HG02885 (cell line): ENCODE measurements around the gene MOGAT2.
A peak's percentile ranks its signal among the peaks of the same experiment; 100 is the strongest.
"Not testable (repeated sequence)": the region's sequence is repeated elsewhere in the genome, so short reads cannot be mapped to it uniquely, and the experiment has no call there.

Experiments used
- ATAC-seq: cut with Tn5 transposase; IDR thresholded peaks from one replicate; pipeline ENCODE4 v1.9.1; 2021; ENCODE audit warnings: mild to moderate bottlenecking; ENCODE audit not compliant: unreplicated experiment, poor library complexity

The MOGAT2 gene

DNA sequence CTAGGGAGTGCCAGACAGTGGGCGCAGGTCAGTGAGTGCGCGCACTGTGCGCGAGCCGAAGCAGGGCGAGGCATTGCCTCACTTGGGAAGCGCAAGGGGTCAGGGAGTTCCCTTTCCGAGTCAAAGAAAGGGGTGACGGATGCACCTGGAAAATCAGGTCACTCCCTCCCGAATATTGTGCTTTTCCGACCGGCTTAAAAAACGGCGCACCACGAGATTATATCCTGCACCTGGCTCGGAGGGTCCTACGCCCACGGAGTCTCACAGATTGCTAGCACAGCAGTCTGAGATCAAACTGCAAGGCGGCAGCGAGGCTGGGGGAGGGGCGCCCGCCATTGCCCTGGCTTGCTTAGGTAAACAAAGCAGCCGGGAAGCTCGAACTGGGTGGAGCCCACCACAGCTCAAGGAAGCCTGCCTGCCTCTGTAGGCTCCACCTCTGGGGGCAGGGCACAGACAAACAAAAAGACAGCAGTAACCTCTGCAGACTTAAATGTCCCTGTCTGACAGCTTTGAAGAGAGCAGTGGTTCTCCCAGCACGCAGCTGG lies 31.2 kb downstream of the MOGAT2 start:
- not testable (repeated sequence) for ATAC-seq

DNA sequence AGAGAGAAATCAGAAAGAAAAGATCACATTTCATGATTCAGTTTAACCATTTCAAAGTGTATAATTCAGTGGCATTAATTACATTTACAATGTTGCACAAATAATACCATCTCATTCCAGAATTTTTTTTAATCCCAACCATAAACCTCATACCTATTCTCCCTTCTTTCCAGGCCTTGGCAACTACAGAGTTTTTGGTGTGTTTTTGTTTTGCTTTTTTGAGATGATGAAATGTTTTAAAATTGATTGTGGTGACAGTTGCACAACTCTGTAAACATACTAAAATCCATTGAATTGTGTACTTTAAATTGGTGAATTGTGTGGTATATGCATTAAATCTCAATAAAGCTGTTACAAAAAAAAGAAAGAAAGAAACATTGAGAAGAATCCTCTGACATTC lies 37.3 kb downstream of the MOGAT2 start:
- ATAC-seq: not testable (repeated sequence)

DNA sequence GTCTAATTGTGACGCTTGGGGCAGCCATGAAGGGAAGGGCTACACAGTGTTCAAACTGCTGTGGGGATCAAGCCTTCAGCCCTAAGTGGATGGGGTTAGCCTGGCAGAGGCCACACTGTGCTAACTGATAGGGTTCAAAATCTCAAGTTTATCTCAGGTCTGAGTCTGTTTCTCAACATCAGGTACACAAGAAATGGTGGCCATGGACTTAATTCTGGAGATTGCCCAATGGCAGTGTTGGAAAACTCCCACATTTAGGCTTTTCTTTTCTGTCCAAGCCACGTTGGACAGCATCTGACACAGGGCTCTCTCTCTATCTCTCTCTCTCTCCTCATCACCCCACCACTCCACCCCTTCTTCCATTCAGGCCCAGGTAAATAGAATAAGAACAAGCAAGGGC lies 40.0 kb downstream of the MOGAT2 start:
- no peak for ATAC-seq

DNA sequence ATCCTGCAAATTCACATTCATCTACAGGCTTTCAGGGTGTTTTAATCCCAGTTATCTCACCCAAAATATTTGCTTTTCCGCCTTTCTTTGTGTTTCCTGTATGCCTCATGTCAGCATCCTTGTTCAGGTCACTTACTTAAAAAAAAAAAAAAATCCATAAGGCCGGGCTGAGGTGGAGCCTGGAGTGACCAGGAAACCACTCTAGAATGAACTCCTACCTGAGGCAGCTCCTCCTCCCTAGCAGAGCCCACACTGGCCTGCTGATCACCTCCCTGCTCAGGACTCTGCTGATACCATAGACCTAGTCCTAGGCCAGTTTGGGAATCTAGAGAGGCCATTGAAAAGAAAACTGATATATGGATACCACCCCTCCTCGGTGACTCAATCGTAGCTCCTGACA lies 42.2 kb downstream of the MOGAT2 start:
- ATAC-seq: no peak

DNA sequence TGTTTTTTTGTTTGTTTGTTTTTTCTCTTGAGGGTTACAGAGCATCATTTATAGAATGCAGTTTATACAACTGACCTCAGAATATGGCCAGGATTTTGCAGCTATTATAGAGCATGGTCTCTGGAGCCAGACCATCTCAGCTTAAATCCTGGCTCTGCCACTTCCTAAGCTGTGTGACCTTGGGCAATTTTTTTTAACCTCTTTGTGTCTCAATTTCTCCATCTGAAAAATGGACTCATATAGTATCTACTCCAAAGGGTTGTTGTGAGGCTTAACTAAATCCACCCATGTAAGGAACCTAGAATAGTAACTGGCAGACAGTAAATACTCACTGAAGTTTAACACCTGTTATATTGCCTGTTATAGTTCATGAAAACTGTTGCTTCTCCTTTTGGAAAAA lies 42.6 kb downstream of the MOGAT2 start:
- no peak for ATAC-seq

DNA sequence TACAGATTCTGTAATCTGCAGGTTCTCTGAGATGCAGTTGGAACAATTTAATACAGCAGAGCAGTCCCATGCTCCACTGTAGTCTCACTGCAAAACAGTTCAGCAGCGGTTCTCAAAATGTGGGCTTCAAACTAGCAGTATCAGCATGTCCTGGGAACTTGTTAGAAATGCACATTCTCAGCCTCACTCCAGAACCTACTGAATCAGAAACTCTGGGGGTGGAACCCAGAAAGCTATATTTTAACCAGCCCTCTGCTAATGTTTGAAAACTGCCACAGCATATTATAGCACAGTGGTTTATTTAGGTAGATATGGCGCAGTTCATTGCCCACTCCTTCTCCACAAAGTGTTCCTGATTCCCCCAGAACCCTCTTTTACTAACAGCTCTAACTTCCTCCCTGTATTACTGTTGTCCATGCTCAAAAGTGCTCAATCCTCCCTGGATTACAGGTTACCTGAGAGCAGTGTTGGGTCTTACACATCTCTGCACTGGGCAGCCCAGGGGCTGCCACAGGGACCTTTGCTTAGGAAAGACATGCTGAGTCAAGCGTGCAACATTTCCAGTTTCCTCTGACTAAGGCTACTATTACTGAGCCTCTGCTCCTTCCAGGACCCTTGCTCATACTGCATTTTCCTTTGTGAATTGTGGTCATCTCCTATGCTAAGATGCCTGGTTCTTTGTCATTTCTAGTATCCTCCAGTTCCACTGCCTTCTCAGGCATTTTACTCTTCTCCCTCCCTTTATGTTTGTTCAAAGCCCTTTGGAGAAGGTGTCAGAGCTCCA lies 43.3 kb downstream of the MOGAT2 start:
- no peak for ATAC-seq

DNA sequence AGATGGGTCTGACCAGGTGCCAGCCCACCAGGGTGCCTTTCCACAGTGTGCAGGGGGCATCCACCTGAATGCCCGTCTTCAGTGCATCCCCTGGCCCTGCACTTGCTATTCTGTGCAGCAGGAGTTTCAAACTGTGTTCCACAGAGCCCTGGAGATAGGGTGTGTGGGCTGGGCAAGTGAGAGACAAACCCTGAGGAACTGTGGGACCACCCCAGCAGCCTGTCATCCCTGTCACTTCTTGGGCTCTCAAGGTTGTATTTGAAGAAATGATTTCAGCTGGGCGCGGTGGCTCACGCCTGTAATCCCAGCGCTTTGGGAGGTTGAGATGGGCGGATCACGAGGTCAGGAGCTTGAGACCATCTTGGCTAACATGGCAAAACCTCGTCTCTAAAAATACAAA lies 44.5 kb downstream of the MOGAT2 start:
- ATAC-seq: no peak

DNA sequence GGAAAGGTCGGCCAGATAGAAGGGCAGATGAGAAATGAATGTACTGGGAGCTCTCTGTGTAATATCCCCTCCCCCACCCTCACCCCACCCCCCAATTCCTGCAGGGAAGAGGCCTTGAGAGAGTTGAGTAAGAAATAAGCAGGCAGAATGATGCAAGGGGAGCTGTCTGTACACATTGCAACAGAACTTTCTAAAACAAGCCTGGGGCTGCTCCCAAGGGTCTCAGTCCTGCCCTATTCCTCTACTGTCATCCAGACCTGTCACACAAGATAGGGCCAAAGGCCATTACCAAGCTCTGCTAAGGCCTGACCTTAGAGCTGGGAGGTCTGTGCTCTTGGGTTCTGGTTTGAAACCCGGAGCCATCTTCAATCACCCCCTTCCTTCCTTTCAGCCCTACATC lies 45.2 kb downstream of the MOGAT2 start:
- ATAC-seq: no peak

DNA sequence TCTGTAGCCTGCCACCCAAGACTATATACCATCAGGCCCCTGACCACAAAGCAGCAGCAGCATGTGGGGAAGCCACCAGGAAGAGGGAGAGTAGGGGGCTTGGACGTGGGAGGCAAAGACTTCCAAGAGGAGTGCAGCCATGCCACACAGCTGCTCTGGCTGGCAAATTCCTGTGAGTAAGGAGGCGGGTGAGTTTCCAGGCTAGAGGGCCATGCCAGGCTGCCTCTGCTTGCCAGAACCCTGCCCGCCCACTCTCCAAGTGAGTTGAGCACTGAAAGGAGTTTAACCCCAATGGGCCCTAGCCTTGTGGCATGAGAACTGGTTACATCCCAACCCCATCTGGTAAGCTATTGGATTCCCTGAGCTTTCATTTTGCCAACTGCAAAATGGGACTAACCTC lies 46.2 kb downstream of the MOGAT2 start:
- no peak for ATAC-seq

DNA sequence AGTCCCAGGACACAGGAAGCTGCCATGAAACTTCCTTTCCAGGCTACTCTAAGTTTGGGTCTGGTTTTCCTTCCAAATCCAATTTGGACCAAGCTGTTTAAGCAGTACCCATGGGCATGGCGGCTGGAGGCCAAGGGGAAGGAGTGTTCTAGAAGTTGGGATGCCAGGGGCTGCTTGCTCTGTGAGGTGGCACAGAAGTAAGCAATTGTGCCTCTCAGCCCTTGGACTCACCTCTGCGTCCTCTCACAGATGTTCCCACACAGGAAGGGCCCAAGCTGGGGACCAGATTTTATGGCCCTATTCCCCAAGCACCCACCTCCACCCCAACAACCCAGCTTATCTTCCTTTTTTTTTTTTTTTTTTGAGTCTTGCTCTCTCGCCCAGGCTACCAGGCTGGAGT lies 47.5 kb downstream of the MOGAT2 start:
- no peak for ATAC-seq

DNA sequence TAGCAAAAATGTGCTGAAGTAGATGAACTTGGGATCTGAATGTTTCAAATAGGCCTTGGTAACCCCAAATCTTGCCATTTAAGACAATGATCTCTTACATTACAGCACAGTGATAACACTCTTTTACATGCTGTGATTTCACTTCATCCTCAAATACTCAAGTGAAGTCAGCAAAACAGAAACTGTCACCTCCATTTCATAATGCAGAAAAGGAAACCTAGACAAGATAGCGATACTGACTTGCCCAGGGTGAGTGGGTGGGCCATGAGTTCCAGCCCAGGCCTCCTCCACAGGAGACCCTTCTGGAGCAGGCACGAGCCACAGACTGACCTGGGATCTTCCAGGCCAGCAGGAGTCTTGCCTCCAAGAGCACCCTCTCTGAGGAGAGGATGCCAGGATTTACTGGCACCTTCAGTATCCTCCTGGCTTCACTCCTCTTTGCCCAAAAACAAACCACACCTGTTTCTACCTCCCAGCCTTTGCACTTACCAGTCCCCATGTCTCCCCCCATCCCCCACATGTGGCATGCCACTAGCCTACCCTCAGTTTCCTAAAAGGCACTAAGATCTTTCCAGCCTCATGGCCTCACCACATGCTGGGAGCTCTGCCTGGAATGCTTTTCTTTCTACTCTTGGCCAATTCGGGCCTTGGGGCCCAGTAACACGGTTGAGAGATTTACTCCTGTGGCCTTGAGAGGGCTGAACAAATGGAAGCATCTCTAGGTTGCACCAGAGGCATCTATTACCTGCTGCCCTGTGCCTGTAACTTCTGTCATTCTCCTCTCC lies 49.0 kb downstream of the MOGAT2 start:
- ATAC-seq: no peak

DNA sequence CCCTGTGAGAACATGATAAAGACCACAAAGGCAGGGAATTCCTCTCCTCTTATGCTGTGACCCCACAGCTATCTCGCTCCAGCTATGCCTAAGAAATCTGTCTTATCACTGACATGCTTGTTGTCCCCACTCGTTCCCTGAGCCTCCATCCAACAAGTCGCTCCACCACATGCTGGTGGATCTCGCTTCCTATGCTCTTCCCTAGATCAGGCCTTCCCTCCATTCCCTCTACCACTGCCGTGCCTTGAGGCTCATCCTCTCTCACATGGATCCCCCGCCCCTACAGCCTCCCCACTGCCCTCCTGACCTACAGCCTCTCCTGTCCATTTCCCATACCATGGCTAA lies 49.6 kb downstream of the MOGAT2 start:
- ATAC-seq: no peak

DNA sequence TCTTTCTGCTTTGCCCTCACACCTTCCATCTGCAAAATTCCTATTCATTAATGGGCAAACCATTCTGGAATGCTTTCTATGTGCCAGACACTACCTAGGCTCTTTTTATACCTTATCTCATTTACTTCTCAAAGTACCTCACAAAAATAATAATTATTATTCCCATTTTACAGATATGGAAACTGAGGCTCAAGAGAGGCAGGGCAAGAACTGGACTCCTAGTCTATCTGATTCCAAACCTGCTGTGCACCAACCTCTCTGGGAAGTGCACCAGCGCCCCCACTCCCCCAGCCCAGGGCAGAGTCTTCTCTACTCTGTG lies 50.1 kb downstream of the MOGAT2 start:
- no peak for ATAC-seq

DNA sequence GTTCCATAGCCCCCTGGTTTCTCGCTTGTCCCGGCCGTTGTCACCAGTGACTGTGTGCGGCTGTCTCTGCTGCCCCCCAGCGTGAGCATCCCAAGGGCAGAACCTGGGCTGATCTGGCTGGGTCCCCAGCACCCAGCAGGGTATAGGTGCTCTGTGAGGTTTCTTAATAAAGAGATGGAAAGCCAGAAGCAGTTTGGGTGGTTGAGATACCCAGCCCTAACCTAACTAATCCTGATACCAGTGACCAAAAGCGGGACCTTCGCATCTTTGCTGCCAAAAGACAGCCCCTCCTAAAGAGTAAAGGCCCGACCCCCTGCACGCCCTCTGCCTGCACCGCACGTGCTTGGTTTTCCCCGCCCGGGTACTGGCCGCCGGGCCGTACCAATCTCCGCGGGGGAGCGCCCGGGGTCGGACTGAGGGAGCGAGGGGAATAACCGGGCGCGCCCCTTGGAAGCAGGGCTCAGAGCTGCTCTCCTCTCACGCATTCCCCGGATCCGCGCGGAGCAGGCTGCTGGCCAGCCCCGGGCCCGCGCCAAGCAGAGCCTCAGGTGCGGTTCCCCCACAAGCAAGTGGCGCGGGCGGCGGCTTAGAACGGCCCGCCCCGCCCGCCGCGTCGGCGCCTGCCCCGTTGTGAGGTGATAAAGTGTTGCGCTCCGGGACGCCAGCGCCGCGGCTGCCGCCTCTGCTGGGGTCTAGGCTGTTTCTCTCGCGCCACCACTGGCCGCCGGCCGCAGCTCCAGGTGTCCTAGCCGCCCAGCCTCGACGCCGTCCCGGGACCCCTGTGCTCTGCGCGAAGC lies 50.7 kb downstream of the MOGAT2 start, which contains the start of gene DGAT2:
TSS of gene DGAT2 (plus strand) at position 667 of the 797 bp plus-strand sequence. CDS start 214 bp downstream, outside the sequence.
- peak; percentile 79 for ATAC-seq

DNA sequence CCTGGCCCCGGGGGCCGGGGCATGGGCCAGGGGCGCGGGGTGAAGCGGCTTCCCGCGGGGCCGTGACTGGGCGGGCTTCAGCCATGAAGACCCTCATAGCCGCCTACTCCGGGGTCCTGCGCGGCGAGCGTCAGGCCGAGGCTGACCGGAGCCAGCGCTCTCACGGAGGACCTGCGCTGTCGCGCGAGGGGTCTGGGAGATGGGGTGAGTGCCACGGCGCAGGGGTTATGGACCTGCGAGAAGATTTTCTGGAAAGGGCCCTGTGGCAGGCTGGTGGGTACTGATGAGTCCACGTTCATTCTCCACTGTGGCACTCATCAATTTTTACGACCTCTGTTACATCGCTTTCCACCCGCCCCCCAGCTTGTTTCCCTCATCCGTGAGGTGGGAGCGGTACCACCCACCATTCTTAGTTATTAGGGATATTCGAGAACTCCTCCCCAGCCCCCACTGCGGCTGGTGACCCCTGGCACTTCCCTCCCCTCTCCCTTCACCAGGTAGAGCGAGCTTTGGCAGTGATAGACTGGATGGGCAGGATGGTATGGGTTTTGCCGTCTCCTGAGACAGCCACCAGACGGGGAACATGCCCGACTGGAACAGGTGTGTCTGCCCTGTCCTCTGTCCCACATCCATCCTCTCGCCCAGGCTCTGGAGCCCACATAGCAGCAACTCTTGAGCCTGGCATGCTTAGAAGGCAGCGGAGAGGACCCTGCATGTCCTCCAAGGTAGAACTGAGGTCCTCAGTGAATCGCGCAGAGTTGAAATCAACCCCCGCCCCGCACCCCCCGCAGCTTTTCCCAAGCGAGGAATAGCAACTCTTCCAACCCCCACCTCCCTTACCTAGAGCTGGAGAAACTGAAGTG lies 51.5 kb downstream of the MOGAT2 start:
- no peak for ATAC-seq

DNA sequence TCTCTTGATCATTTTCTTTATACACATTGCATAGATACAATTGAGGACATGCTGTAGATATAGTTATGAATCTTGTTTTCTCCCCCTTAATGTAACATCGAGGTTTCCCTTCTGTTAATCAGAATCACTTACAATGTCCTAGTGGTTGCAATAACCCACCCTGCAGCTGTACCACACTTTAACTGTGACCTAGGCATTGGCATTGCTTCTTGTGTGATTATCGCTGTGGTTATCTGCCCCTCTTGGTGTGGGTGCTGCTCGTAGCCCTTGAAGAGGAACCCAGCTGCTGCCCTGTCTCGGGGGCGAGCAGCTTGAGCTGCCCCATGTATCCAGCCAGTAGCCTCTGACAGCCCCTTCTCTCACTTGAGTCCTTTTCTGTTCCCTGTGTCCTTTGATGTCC lies 52.5 kb downstream of the MOGAT2 start:
- ATAC-seq: no peak

DNA sequence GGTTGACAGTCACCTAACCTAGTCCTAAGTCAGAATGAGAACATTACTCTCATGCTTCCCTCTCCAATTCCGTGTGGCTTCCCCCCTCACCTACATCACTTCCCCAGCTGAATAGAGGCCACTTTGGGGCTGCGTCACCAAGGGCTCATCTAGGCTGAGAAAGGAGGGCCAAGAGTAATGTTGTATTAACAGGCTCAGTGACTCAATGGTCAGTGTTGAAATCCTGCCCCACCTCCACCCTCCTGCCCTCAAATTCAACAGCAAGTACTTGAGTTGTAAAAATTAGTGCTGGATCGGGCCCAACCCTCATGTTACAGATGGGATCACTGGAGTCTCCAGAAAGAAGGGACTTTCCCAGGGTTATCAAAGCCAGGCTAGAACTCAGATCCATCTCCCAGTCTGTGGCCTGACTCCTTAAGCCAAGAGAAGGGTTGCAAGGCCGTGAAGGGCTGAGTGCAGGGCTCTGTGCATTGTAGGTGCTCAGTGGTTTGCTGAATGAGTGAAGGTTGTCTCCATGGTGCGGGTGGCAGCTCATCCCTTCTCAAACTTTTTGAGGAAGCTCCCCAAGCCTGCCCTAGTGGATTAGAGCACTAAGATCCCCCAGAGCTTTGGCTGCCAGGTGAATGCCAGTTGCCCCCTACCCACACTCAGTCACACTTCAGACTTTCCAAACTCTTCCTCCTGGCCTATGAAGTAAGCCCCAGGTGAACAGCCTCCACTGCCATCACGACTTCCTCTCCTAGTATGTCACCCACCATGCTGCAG lies 54.2 kb downstream of the MOGAT2 start:
- ATAC-seq: no peak

DNA sequence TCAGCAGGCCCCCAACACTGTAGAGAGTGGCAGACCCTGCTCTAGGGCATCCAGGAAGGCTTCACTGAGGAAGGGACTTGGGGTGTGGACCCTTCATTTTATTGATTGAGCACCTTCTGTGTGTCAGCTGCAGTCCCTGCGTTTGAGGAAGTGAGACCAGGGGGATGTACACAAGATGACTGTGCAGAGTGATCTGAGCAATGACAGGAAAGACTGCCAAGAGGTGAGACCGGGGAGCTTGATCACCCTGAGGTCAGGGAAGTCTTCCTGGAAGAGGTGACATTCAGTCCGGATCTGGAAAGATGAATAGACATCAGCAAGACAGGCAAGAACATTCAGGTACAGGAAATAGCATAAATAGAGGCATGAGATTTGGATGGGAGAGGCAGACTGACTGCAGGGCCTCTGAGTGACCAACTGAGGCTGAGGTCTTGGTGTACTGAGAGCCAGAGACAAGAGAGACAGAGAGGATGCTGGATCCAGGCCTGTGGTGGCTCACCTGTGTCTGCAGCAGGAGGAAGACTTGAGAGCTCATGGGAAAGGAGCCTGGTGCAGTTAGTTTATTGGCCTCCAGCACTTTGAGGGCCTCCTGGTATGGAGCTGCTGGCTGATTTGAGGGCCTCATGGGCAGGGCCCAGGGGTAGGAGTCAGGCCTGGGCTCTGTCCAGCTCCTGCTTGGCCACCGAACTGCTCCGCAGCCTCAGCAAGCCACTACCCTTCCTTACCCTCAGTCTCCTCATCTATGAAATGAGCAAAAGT lies 56.1 kb downstream of the MOGAT2 start:
- peak; percentile 88 for ATAC-seq

DNA sequence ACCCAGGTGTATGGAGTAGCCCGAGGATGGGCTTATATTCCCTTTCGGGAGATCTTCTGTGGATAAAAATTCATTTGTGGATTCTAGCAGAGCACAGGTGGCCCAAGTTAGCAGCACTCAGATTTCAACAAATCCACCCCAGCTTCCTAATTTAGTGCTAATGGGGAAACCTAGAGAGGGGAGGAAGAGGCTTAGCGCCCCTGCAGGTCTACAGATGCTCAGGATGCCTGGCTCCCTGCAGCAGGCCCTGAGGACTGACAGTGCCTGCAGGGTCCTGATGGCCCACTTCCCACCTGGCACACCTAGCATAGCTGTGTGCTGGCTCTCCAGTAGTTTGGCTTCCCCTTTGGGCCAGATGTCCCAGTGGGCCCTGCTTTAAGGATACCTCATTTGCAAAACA lies 57.4 kb downstream of the MOGAT2 start:
- ATAC-seq: no peak
